ENCODE measurements around the gene NAV2.

DNA sequence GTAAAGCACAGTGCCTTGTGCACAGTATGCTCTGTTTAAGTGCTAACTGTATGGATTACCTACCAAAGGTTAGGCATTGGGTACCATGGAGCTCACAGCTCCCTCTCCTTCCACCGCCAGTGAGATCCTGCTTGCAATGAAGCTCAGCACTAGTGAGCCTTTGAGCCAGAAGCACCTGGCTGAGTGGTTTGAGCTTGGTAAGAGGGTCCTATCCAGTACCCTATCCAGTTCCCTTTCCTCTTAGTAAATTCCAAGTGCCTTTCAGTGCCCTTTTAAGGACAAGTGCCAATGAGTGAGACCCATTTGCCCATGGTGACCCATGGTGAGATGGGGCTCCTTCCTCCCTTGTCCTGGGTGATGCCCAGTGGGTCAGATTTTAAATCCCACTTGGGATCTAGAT is 43.1 kb upstream of the NAV2 start:
- TF ChIP-seq, protein P1, sequence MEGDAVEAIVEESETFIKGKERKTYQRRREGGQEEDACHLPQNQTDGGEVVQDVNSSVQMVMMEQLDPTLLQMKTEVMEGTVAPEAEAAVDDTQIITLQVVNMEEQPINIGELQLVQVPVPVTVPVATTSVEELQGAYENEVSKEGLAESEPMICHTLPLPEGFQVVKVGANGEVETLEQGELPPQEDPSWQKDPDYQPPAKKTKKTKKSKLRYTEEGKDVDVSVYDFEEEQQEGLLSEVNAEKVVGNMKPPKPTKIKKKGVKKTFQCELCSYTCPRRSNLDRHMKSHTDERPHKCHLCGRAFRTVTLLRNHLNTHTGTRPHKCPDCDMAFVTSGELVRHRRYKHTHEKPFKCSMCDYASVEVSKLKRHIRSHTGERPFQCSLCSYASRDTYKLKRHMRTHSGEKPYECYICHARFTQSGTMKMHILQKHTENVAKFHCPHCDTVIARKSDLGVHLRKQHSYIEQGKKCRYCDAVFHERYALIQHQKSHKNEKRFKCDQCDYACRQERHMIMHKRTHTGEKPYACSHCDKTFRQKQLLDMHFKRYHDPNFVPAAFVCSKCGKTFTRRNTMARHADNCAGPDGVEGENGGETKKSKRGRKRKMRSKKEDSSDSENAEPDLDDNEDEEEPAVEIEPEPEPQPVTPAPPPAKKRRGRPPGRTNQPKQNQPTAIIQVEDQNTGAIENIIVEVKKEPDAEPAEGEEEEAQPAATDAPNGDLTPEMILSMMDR (IDR thresholded peaks at IDR 0.05): no peak
- TF ChIP-seq EP300 (IDR thresholded peaks at IDR 0.05) (no peak), POLR2A (IDR thresholded peaks at IDR 0.05) (no peak)
